ENCODE data around the gene WDR31.

WDR31 gene

GRCh38 chr9:113331780-113332179 is 8.3 kb downstream of the WDR31 start:
- DNase-seq (ENCODE audit: low spot score) (no peak), ATAC-seq (ENCODE audit: low read depth) (no peak)
- Histone ChIP-seq H3K27ac (ENCODE audit: poor library complexity, severe bottlenecking) (no peak overlapping the region), H3K36me3 (ENCODE audit: low read depth) (no peaks in the 10 kb centered on the region), H3K4me1 (ENCODE audit: insufficient read depth, poor library complexity, severe bottlenecking) (no peaks in the 10 kb centered on the region), H3K27me3 (ENCODE audit: insufficient read depth, poor library complexity, severe bottlenecking) (no peaks in the 10 kb centered on the region), H3K9me3 (ENCODE audit: severe bottlenecking) (no peaks in the 10 kb centered on the region), H3K4me3 (ENCODE audit: severe bottlenecking) (no peak overlapping the region)
- TF ChIP-seq CTCF (IDR thresholded peaks at IDR 0.05; ENCODE audit: poor library complexity, severe bottlenecking): no peak

GRCh38 chr9:113328045-113328782 is 11.9 kb downstream of the WDR31 start:
- H3K4me3 ChIP-seq (ENCODE audit: severe bottlenecking): no peak overlapping the region
- DNase-seq (ENCODE audit: low spot score): no peak

GRCh38 chr9:113326230-113326629 is 13.8 kb downstream of the WDR31 start:
- TF ChIP-seq CTCF (IDR thresholded peaks at IDR 0.05; ENCODE audit: poor library complexity, severe bottlenecking): no peak
- H3K27ac ChIP-seq (ENCODE audit: poor library complexity, severe bottlenecking): no peak overlapping the region
- no peaks in the 10 kb centered on the region for H3K36me3 ChIP-seq (ENCODE audit: low read depth)
- no peak overlapping the region for H3K4me3 ChIP-seq (ENCODE audit: severe bottlenecking)
- H3K4me1 ChIP-seq (ENCODE audit: insufficient read depth, poor library complexity, severe bottlenecking): no peaks in the 10 kb centered on the region
- H3K9me3 ChIP-seq (ENCODE audit: severe bottlenecking): no peaks in the 10 kb centered on the region
- no peak for DNase-seq (ENCODE audit: low spot score)
- H3K27me3 ChIP-seq (ENCODE audit: insufficient read depth, poor library complexity, severe bottlenecking): no peaks in the 10 kb centered on the region
- ATAC-seq (ENCODE audit: low read depth): no peak

More at GRCh38 chr9:113328045-113328782, 11.9 kb downstream of the WDR31 start:
- Histone ChIP-seq H3K27me3 (ENCODE audit: insufficient read depth, poor library complexity, severe bottlenecking) (no peaks in the 10 kb centered on the region), H3K27ac (ENCODE audit: poor library complexity, severe bottlenecking) (no peak overlapping the region), H3K36me3 (ENCODE audit: low read depth) (no peaks in the 10 kb centered on the region), H3K9me3 (ENCODE audit: severe bottlenecking) (no peaks in the 10 kb centered on the region), H3K4me1 (ENCODE audit: insufficient read depth, poor library complexity, severe bottlenecking) (no peaks in the 10 kb centered on the region)
- no peak for TF ChIP-seq CTCF (IDR thresholded peaks at IDR 0.05; ENCODE audit: poor library complexity, severe bottlenecking)
- no peak for ATAC-seq (ENCODE audit: low read depth)

GRCh38 chr9:113322671-113323070 is 17.4 kb downstream of the WDR31 start:
- DNase-seq (ENCODE audit: low spot score) (no peak), ATAC-seq (ENCODE audit: low read depth) (no peak)
- Histone ChIP-seq H3K27me3 (ENCODE audit: insufficient read depth, poor library complexity, severe bottlenecking) (no peaks in the 10 kb centered on the region), H3K36me3 (ENCODE audit: low read depth) (no peaks in the 10 kb centered on the region), H3K4me3 (ENCODE audit: severe bottlenecking) (no peak overlapping the region), H3K9me3 (ENCODE audit: severe bottlenecking) (no peaks in the 10 kb centered on the region), H3K27ac (ENCODE audit: poor library complexity, severe bottlenecking) (no peak overlapping the region), H3K4me1 (ENCODE audit: insufficient read depth, poor library complexity, severe bottlenecking) (no peaks in the 10 kb centered on the region)
- TF ChIP-seq CTCF (IDR thresholded peaks at IDR 0.05; ENCODE audit: poor library complexity, severe bottlenecking): no peak

- no peak overlapping the region for H3K4me3 ChIP-seq (ENCODE audit: severe bottlenecking)
- no peak for ATAC-seq (ENCODE audit: low read depth)
Measured at GRCh38 chr9:113320051-113320450, 20.0 kb downstream of the WDR31 start.

More at GRCh38 chr9:113320051-113320450, 20.0 kb downstream of the WDR31 start:
- Histone ChIP-seq H3K27me3 (ENCODE audit: insufficient read depth, poor library complexity, severe bottlenecking) (no peaks in the 10 kb centered on the region), H3K27ac (ENCODE audit: poor library complexity, severe bottlenecking) (no peak overlapping the region), H3K9me3 (ENCODE audit: severe bottlenecking) (no peaks in the 10 kb centered on the region), H3K36me3 (ENCODE audit: low read depth) (no peaks in the 10 kb centered on the region), H3K4me1 (ENCODE audit: insufficient read depth, poor library complexity, severe bottlenecking) (no peaks in the 10 kb centered on the region)
- TF ChIP-seq CTCF (IDR thresholded peaks at IDR 0.05; ENCODE audit: poor library complexity, severe bottlenecking): no peak
- DNase-seq (ENCODE audit: low spot score): no peak

Data from RWPE2 (cell line).